ENCODE measurements around the gene HSDL1. TPM values are rescaled to one million over a fixed set of nuclear protein-coding genes. Genes with fewer than 3 reads are reported as not detected.

The HSDL1 gene
- total RNA-seq, 1 donor from 2014 or later, result 25.5 TPM

DNA sequence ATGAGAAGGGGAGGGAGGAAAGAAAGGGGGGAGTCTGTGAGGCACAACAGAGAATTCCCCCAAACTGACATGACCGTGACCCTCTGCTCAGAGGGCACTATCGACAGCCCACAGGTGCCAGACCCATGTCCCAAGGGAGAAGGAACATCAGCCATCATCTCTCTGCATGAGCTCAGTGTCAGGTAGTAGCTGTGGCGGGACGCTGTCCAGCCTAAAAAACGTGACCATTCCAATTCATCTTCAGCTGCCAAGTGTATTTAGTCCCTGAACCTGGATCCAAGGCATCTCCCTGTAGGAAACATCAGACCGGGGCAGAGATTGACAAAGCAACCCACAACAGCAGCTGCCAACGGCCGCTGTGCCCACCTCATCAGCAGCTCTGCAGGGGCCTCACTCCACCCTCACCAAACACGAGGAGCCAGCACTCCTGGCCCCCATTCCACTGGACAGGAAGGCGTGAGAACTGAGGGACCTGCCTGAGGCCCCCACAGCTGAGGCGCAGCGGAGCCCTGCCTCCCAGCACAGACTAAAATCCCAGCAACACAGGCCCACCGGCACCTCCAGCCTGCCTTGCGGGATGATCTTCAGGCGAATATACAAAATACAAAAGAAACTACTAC, 33.3 kb upstream of the HSDL1 start:
- H3K4me1 Mint-ChIP-seq (ENCODE audit: low read depth), result peaks cover 27% of the 10 kb centered on the region
- H3K9me3 Mint-ChIP-seq (ENCODE audit: low read depth), result no peaks in the 10 kb centered on the region
- no peak for DNase-seq (ENCODE audit: low spot score)
- H3K4me3 Mint-ChIP-seq (ENCODE audit: unreplicated experiment), result no peak overlapping the region
- no peaks in the 10 kb centered on the region for H3K27me3 Mint-ChIP-seq (ENCODE audit: low read depth)
- peaks cover 5% of the 10 kb centered on the region for H3K36me3 Mint-ChIP-seq (ENCODE audit: low read depth)
- H3K27ac Mint-ChIP-seq (ENCODE audit: unreplicated experiment), result peak overlapping the region; percentile 92
- TF ChIP-seq, protein P1, sequence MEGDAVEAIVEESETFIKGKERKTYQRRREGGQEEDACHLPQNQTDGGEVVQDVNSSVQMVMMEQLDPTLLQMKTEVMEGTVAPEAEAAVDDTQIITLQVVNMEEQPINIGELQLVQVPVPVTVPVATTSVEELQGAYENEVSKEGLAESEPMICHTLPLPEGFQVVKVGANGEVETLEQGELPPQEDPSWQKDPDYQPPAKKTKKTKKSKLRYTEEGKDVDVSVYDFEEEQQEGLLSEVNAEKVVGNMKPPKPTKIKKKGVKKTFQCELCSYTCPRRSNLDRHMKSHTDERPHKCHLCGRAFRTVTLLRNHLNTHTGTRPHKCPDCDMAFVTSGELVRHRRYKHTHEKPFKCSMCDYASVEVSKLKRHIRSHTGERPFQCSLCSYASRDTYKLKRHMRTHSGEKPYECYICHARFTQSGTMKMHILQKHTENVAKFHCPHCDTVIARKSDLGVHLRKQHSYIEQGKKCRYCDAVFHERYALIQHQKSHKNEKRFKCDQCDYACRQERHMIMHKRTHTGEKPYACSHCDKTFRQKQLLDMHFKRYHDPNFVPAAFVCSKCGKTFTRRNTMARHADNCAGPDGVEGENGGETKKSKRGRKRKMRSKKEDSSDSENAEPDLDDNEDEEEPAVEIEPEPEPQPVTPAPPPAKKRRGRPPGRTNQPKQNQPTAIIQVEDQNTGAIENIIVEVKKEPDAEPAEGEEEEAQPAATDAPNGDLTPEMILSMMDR (IDR thresholded peaks at IDR 0.05), result no peak

DNA sequence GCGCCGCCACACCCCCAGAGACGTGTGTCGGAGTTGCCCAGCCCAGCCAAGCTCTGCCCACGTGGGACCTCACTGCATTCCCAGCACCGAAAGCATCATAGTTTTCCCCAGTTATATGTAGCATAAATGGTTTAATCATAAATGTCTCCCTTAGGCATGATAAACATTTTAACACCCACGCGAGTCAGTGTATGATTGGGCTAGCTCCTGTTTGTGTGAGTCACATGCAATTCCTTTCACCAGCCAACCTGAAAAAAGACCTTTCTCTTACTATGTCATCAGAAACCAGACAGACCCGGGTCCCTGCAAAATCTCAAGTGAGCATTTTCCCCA, 32.7 kb upstream of the HSDL1 start:
- Mint-ChIP-seq H3K27ac (ENCODE audit: unreplicated experiment) (peak overlapping the region; percentile 92), H3K36me3 (ENCODE audit: low read depth) (peaks cover 1% of the 10 kb centered on the region), H3K4me1 (ENCODE audit: low read depth) (peaks cover 27% of the 10 kb centered on the region), H3K4me3 (ENCODE audit: unreplicated experiment) (no peak overlapping the region), H3K9me3 (ENCODE audit: low read depth) (no peaks in the 10 kb centered on the region), H3K27me3 (ENCODE audit: low read depth) (no peaks in the 10 kb centered on the region)
- DNase-seq (ENCODE audit: low spot score), result no peak
- TF ChIP-seq, protein P1 (IDR thresholded peaks at IDR 0.05), result no peak

DNA sequence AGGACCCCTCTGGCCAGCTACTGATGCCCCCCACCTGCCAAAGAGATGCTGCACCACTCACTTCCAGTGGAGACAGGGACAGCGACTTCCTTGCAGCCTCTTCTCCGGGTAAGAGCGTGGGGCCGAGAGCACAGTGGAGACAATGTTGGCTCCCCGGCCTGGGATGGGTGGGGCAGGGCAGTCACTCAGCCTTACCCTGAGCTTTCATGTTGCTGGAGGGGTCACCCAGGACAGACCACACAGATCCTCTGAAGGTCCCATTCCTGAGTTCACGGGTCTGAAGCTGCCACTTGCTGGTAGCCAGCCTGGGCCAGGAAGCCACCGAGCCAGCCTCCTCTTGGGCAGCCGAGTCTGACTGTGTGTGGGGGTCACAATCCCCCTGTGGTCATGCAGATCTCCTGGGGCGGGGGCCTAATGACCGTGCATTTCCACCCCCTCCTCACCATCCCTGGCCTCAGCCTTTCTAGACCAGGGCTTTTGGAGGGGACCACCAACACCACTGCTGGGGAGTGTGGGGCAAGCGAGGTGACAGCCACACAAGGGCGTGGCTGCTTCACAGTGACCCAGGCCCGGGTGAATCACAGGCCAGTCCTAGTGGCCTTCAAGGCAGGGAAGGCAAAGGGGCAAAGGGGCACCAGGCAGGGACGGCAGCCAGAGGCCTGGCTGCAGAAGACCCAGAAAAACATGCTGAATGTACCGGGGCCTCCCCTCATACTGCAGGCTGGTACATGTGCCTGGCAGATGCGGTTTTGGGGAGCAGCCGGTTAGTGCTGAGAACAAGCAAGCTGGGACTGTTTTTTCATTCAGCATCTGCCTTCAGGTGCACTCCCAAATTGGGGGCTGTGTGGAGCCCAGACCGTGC, 31.4 kb upstream of the HSDL1 start:
- Mint-ChIP-seq H3K9me3 (ENCODE audit: low read depth) (no peaks in the 10 kb centered on the region), H3K36me3 (ENCODE audit: low read depth) (no peaks in the 10 kb centered on the region), H3K27ac (ENCODE audit: unreplicated experiment) (peak overlapping the region; percentile 92), H3K4me3 (ENCODE audit: unreplicated experiment) (no peak overlapping the region), H3K27me3 (ENCODE audit: low read depth) (no peaks in the 10 kb centered on the region), H3K4me1 (ENCODE audit: low read depth) (peaks cover 27% of the 10 kb centered on the region)
- DNase-seq (ENCODE audit: low spot score), result no peak
- TF ChIP-seq, protein P1 (IDR thresholded peaks at IDR 0.05), result no peak

DNA sequence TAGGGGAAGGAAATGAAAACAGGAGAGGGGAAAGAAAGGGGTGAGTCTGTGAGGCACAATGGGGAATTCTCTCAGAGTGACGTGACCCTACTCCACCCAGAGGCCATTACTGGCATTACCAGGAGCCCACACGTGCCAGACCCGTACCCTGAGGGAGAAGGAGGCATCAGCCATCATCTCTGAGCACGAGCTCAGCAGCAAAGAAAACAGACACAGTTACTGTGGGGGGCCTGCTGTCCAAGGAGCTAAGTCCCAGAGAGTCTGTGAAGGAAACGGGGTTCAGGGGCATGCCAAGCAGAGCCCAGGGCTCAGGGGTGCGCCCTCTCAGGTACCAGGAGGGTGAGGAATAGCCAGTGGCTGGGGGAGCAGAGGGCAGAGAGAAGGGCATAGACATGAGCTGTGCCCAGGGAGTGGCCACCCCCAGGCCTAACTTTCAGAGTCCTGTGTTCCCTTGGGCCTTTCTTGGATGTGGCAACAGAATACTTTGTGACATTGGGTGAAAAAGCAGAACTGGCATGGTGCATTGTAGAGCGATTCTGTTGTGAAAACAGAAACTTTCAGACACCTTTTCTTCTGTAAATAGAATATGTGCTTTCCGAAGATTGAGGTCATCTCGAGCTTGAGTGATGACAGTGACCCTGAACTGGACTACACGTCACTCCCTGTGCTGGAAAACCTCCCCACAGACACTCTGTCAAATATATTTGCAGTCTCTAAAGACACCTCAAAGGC, 30.5 kb upstream of the HSDL1 start:
- no peak for DNase-seq (ENCODE audit: low spot score)
- peaks cover 27% of the 10 kb centered on the region for H3K4me1 Mint-ChIP-seq (ENCODE audit: low read depth)
- H3K36me3 Mint-ChIP-seq (ENCODE audit: low read depth), result no peaks in the 10 kb centered on the region
- H3K27ac Mint-ChIP-seq (ENCODE audit: unreplicated experiment), result no peak overlapping the region
- no peaks in the 10 kb centered on the region for H3K9me3 Mint-ChIP-seq (ENCODE audit: low read depth)
- TF ChIP-seq, protein P1 (IDR thresholded peaks at IDR 0.05), result peak; percentile 83
- H3K27me3 Mint-ChIP-seq (ENCODE audit: low read depth), result no peaks in the 10 kb centered on the region
- no peak overlapping the region for H3K4me3 Mint-ChIP-seq (ENCODE audit: unreplicated experiment)

DNA sequence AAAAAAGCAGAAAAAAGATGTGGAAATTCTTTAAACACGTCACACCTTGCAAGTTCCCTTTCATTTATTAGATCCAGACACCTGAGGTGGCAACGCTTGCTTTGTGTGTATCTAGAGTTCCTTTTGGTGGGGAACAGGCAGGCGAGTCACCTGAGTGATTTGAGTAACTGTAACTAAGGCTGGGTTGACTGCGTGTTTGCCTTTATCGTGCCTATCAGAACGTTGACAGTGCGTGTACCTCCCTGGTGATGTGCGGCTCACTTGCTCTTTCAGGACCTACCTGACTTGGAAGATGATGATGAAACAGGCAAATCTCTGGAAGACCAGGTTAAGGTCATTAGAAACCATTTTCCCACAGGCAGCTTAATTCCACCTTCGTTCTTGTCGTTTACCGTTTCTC, 29.4 kb upstream of the HSDL1 start:
- no peaks in the 10 kb centered on the region for H3K36me3 Mint-ChIP-seq (ENCODE audit: low read depth)
- H3K27me3 Mint-ChIP-seq (ENCODE audit: low read depth), result peaks cover 7% of the 10 kb centered on the region
- no peak overlapping the region for H3K27ac Mint-ChIP-seq (ENCODE audit: unreplicated experiment)
- no peak for DNase-seq (ENCODE audit: low spot score)
- no peaks in the 10 kb centered on the region for H3K9me3 Mint-ChIP-seq (ENCODE audit: low read depth)
- peaks cover 27% of the 10 kb centered on the region for H3K4me1 Mint-ChIP-seq (ENCODE audit: low read depth)
- no peak overlapping the region for H3K4me3 Mint-ChIP-seq (ENCODE audit: unreplicated experiment)
- TF ChIP-seq, protein P1 (IDR thresholded peaks at IDR 0.05), result no peak

Measured in chondrocyte (in vitro differentiated cells).